ENCODE measurements around the gene RPS23.

RPS23 gene

DNA sequence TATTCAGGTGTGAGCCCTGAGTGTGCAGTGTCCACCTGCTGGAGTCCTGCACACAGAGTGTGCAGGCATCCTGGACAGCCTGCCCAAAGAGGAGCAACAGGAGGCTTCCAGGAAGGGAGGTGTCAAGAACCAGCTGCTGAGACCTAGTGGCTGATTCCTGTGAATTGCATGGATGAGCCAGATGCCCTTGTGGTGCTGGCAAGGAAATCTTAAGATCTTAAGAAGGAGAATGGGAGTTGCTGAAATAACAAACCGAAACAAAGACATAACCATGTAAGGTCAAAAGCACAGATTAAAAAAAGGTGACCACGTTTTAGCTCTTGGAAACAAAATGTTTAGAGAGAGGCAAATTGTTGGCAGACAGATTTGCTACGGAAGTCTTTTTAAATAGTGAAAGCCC, 29.3 kb upstream of the RPS23 start:
- no peak overlapping the region for H3K9ac ChIP-seq (ENCODE audit: low read length)
- H3K9me3 ChIP-seq (ENCODE audit: control insufficient read depth, low read length) = no peaks in the 10 kb centered on the region
- no peaks in the 10 kb centered on the region for H3K27me3 ChIP-seq (ENCODE audit: control insufficient read depth, insufficient read depth, low read length)
- no peaks in the 10 kb centered on the region for H3K36me3 ChIP-seq (ENCODE audit: control insufficient read depth, insufficient read depth, low read length)
- H3K4me1 ChIP-seq (ENCODE audit: control insufficient read depth, insufficient read depth, low read length) = peaks cover under 1% of the 10 kb centered on the region
- H3K4me3 ChIP-seq (ENCODE audit: low read length) = no peak overlapping the region

DNA sequence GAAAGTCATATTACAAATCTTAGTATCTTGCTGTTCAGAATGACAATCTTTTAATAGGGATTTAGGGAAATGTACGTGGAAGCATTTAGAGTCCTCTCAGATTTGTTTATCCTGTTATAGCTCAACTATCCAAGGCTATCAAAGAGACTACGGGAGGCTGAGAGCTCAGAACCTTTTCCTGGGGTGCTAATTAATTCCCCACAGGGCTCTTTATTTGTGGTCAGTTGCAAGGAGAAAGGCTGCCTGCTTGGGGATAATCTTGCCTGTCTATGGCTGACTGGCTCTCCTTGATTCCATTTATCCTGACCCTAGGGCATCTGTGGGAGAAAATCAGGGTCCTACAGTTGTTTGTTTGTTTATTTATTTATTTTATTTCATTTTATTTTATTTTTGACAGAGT, 28.0 kb upstream of the RPS23 start:
- Histone ChIP-seq H3K36me3 (ENCODE audit: control insufficient read depth, insufficient read depth, low read length) (no peaks in the 10 kb centered on the region), H3K4me1 (ENCODE audit: control insufficient read depth, insufficient read depth, low read length) (no peaks in the 10 kb centered on the region), H3K9ac (ENCODE audit: low read length) (no peak overlapping the region), H3K27me3 (ENCODE audit: control insufficient read depth, insufficient read depth, low read length) (no peaks in the 10 kb centered on the region), H3K4me3 (ENCODE audit: low read length) (no peak overlapping the region), H3K9me3 (ENCODE audit: control insufficient read depth, low read length) (no peaks in the 10 kb centered on the region)

DNA sequence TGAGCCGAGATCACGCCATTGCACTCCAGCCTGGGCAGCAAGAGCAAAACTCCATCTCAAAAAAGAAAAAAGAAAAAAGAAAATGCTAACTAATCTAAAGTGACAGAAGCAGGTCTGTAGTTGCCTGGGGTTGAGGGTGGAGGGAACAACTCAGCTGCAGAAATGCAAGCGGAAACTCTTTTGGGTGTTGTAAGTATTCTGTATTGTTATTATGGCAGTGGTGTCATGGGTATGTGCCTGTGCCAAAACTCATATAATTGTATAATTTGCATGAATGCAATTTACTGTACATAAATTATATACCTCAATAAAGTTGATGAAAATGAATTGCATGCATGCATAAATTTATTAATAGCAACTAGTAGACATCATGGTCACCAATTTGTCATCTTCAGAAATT, 23.0 kb upstream of the RPS23 start:
- Histone ChIP-seq H3K36me3 (ENCODE audit: control insufficient read depth, insufficient read depth, low read length) (no peaks in the 10 kb centered on the region), H3K9me3 (ENCODE audit: control insufficient read depth, low read length) (no peaks in the 10 kb centered on the region), H3K4me3 (ENCODE audit: low read length) (no peak overlapping the region), H3K4me1 (ENCODE audit: control insufficient read depth, insufficient read depth, low read length) (no peaks in the 10 kb centered on the region), H3K27me3 (ENCODE audit: control insufficient read depth, insufficient read depth, low read length) (no peaks in the 10 kb centered on the region), H3K9ac (ENCODE audit: low read length) (no peak overlapping the region)

DNA sequence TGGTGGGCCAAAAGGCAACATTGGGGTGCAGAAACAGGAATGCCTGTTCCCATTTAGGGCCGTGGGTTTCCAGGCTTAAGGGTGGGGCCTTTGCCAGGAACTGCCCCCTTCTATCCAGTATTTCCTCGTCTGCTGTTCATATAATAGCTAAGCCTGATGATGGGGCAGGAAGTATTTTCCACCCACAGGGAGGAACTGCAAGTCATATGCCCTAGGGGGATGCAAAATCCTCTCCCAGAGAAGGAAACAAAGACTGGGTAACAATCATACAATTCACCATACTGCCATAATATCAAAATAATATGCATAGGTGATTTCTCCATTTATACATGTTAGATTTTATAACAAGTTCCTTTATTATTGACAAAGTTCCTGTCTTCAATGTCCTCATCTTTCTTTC, 20.5 kb upstream of the RPS23 start:
- no peaks in the 10 kb centered on the region for H3K36me3 ChIP-seq (ENCODE audit: control insufficient read depth, insufficient read depth, low read length)
- no peaks in the 10 kb centered on the region for H3K27me3 ChIP-seq (ENCODE audit: control insufficient read depth, insufficient read depth, low read length)
- no peaks in the 10 kb centered on the region for H3K9me3 ChIP-seq (ENCODE audit: control insufficient read depth, low read length)
- H3K4me1 ChIP-seq (ENCODE audit: control insufficient read depth, insufficient read depth, low read length) = no peaks in the 10 kb centered on the region
- H3K9ac ChIP-seq (ENCODE audit: low read length) = no peak overlapping the region
- H3K4me3 ChIP-seq (ENCODE audit: low read length) = no peak overlapping the region

DNA sequence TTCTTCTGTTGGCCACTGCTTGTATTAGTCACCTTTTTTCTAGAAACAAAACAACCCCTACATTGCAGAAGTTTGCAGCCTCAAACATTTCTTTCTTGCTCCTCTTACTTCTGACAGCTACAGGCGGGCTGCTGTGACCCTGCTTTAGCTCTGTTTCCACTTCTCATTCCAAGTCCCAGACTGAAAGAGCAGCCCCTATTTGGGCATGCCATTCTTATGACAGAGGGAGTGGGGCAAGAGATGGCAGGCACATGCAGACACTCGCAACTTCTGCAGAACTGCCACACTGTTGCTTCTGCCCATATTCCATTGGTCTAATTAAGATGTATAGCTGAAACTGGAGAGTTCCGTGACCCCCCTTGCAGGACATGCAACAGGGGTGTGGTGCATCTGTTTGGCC, 19.6 kb upstream of the RPS23 start:
- H3K9ac ChIP-seq (ENCODE audit: low read length) = no peak overlapping the region

DNA sequence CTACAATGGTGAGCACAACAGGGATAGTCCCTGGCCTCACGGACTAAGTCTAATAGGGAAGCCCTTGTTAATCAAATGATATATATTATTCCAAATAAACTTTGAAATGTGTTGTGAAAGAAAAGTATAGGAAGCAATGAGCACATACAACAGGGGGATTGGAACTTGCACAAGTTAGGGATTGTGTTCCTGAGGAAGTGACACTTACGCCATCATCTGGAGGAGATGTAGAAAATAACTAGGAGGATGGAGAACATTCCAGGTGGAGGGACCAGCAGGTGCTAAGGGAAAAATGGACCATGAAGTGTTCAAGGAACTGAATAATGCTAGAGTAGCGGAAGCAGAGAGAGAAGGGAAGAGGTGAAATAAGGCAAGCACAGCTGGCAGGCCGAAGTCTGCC, 18.8 kb upstream of the RPS23 start:
- H3K9me3 ChIP-seq (ENCODE audit: control insufficient read depth, low read length) = no peaks in the 10 kb centered on the region
- no peaks in the 10 kb centered on the region for H3K27me3 ChIP-seq (ENCODE audit: control insufficient read depth, insufficient read depth, low read length)
- no peak overlapping the region for H3K9ac ChIP-seq (ENCODE audit: low read length)
- H3K36me3 ChIP-seq (ENCODE audit: control insufficient read depth, insufficient read depth, low read length) = no peaks in the 10 kb centered on the region
- no peak overlapping the region for H3K4me3 ChIP-seq (ENCODE audit: low read length)
- H3K4me1 ChIP-seq (ENCODE audit: control insufficient read depth, insufficient read depth, low read length) = no peaks in the 10 kb centered on the region

More for the DNA sequence above, 19.6 kb upstream of the RPS23 start:
- Histone ChIP-seq H3K36me3 (ENCODE audit: control insufficient read depth, insufficient read depth, low read length) (no peaks in the 10 kb centered on the region), H3K4me3 (ENCODE audit: low read length) (no peak overlapping the region), H3K27me3 (ENCODE audit: control insufficient read depth, insufficient read depth, low read length) (no peaks in the 10 kb centered on the region), H3K4me1 (ENCODE audit: control insufficient read depth, insufficient read depth, low read length) (no peaks in the 10 kb centered on the region), H3K9me3 (ENCODE audit: control insufficient read depth, low read length) (no peaks in the 10 kb centered on the region)

DNA sequence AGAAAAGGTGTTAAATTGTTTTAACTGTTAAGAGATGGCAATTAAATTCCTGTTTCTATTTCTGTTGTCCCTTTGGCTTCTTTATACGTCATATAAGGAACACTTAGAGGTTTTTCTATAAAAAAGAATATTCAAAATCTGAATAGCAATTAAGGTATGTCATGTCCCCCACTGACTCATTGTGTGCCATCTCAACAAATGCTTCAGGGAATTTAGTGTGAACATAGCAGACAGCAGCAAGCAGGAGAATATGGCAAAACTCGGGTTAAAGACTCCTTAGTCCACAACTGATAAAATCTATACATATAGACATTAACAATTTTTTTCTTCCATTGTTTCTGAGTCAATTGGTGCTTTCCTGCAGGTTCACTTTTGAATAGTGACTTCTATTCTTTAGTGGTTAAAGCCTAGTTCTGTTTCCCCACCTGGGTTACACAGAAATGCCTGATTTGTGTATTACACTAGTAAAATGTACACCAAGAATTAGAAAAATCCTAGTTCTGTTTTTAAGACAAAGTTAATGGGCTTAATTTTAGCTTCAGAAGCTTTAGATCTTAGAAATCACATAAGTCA, 17.9 kb upstream of the RPS23 start:
- Histone ChIP-seq H3K9ac (ENCODE audit: low read length) (no peak overlapping the region), H3K4me1 (ENCODE audit: control insufficient read depth, insufficient read depth, low read length) (no peaks in the 10 kb centered on the region), H3K4me3 (ENCODE audit: low read length) (no peak overlapping the region), H3K9me3 (ENCODE audit: control insufficient read depth, low read length) (no peaks in the 10 kb centered on the region), H3K27me3 (ENCODE audit: control insufficient read depth, insufficient read depth, low read length) (no peaks in the 10 kb centered on the region), H3K36me3 (ENCODE audit: control insufficient read depth, insufficient read depth, low read length) (no peaks in the 10 kb centered on the region)

DNA sequence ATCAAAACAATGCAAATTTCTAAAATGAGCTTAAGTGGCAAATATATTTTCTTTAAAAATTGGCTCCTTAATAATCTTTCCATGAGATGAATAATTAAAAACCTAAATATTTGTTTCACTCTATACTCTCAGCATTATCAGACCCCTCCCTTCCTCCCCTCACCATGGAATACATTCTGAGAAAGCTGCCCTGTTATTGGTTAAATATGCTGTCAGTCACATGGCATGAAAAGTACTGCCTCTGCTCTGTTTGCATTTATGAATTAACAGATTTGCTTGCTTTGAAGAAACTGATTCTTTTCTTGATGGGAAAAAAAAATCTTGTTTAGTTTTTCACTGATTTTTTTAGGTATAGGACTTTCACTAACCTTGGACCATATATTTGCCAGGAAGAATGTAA, 17.0 kb upstream of the RPS23 start:
- Histone ChIP-seq H3K27me3 (ENCODE audit: control insufficient read depth, insufficient read depth, low read length) (no peaks in the 10 kb centered on the region), H3K4me1 (ENCODE audit: control insufficient read depth, insufficient read depth, low read length) (no peaks in the 10 kb centered on the region), H3K9ac (ENCODE audit: low read length) (no peak overlapping the region), H3K36me3 (ENCODE audit: control insufficient read depth, insufficient read depth, low read length) (no peaks in the 10 kb centered on the region), H3K4me3 (ENCODE audit: low read length) (no peak overlapping the region), H3K9me3 (ENCODE audit: control insufficient read depth, low read length) (no peaks in the 10 kb centered on the region)

DNA sequence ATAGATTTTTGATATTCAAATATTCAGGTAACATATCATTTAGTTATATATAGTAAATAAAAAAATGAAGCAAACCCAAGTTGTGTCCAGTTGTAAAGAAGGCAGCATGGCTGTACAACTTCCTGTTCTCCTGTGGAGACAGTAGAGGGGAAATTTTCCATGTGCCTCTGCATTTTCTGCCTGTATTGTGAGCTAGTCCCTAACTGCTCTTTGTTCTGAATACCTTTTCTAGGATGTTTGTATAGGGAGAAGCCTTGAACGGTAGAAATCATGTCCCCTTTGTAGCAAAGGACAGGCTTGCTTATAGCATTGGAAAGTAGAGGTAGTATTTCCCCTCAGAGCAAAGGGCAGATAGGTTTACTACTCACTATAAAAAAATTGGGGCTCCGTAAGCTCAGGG, 13.3 kb upstream of the RPS23 start:
- Histone ChIP-seq H3K4me3 (ENCODE audit: low read length) (no peak overlapping the region), H3K36me3 (ENCODE audit: control insufficient read depth, insufficient read depth, low read length) (no peaks in the 10 kb centered on the region), H3K27me3 (ENCODE audit: control insufficient read depth, insufficient read depth, low read length) (no peaks in the 10 kb centered on the region), H3K4me1 (ENCODE audit: control insufficient read depth, insufficient read depth, low read length) (no peaks in the 10 kb centered on the region), H3K9ac (ENCODE audit: low read length) (no peak overlapping the region), H3K9me3 (ENCODE audit: control insufficient read depth, low read length) (no peaks in the 10 kb centered on the region)

DNA sequence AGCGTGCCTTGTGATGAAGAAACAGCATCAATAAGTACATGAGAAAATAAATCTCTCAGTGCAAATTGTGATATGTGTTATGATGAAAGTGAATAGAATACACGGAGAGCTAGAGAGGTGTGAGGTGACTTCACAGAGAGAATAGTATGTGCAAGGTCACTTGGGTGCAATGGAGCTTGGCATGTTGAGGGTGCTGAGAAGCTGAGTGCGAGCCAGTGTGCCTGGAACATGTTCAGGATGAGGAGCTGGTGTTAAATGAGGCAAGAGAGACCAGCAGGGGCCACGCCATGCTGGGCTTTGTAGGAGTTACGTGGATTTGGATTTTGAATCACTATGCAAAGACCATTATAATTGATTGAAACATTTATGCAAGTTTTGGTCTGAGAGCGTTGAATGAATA, 12.8 kb upstream of the RPS23 start:
- H3K27me3 ChIP-seq (ENCODE audit: control insufficient read depth, insufficient read depth, low read length) = no peaks in the 10 kb centered on the region
- no peaks in the 10 kb centered on the region for H3K4me1 ChIP-seq (ENCODE audit: control insufficient read depth, insufficient read depth, low read length)
- H3K9me3 ChIP-seq (ENCODE audit: control insufficient read depth, low read length) = no peaks in the 10 kb centered on the region
- H3K36me3 ChIP-seq (ENCODE audit: control insufficient read depth, insufficient read depth, low read length) = no peaks in the 10 kb centered on the region
- no peak overlapping the region for H3K4me3 ChIP-seq (ENCODE audit: low read length)
- H3K9ac ChIP-seq (ENCODE audit: low read length) = no peak overlapping the region

DNA sequence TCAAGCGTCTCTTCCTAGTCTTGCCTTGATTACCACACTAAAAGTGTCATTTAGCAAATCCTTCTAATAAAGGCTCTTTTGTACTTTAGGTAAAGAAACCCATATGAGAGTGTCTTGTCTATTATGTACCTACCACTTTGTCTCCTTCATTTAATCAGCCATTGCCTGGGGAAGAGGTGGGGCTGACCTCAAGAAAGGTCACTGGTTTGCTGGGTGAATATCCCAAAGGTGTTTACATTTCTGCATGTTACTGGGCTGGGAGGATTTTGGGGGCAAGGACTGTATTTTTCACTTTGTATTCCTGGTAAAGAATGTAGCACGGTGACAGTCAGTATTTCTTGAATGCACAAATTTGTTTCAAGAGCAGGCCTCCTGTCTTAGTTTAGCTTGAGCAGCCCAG, 11.9 kb upstream of the RPS23 start:
- Histone ChIP-seq H3K27me3 (ENCODE audit: control insufficient read depth, insufficient read depth, low read length) (no peaks in the 10 kb centered on the region), H3K9ac (ENCODE audit: low read length) (no peak overlapping the region), H3K36me3 (ENCODE audit: control insufficient read depth, insufficient read depth, low read length) (no peaks in the 10 kb centered on the region), H3K4me3 (ENCODE audit: low read length) (no peak overlapping the region), H3K4me1 (ENCODE audit: control insufficient read depth, insufficient read depth, low read length) (no peaks in the 10 kb centered on the region), H3K9me3 (ENCODE audit: control insufficient read depth, low read length) (no peaks in the 10 kb centered on the region)

DNA sequence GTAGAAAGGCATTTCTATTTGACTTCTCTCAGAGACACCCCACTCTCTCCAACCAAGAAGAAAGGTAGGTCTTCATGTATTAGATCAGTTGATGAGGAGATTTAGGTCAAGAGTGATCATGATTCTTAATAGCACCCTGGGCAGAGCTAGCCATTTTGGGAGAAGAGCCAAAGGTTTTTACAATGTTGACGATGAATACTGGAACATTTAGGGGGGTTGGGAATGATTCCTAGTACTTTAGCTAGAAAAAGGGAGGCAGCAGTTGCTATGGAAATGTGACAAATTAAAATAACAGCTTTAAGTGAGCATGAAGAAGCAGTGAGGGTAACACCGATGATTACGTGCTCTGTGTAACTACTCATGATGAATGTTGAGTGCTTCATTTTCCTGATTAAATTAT, 9.5 kb upstream of the RPS23 start:
- no peak overlapping the region for H3K9ac ChIP-seq (ENCODE audit: low read length)

DNA sequence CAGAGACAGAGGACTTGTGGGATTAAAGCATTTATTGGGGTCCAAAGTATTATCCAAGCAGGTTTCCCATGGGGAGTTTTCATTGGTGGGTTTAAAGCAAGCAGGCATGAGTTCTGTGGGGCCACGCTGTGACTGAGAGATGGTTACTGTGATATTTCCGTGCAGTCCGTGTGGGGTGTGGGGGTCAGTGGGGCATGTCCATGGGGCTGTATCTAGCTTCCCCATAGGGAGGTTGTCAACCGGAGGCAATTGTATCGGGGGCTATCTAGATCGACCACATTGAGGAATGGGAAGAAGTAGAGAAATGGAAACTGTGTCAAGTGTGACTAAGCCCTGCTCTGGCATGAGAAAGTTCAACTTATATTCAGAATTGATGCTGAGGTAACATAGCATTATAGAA, 7.1 kb upstream of the RPS23 start:
- Histone ChIP-seq H3K4me3 (ENCODE audit: low read length) (no peak overlapping the region), H3K9me3 (ENCODE audit: control insufficient read depth, low read length) (no peaks in the 10 kb centered on the region), H3K36me3 (ENCODE audit: control insufficient read depth, insufficient read depth, low read length) (no peaks in the 10 kb centered on the region), H3K4me1 (ENCODE audit: control insufficient read depth, insufficient read depth, low read length) (no peaks in the 10 kb centered on the region), H3K9ac (ENCODE audit: low read length) (no peak overlapping the region), H3K27me3 (ENCODE audit: control insufficient read depth, insufficient read depth, low read length) (no peaks in the 10 kb centered on the region)

More for the DNA sequence above, 9.5 kb upstream of the RPS23 start:
- Histone ChIP-seq H3K27me3 (ENCODE audit: control insufficient read depth, insufficient read depth, low read length) (no peaks in the 10 kb centered on the region), H3K4me1 (ENCODE audit: control insufficient read depth, insufficient read depth, low read length) (no peaks in the 10 kb centered on the region), H3K9me3 (ENCODE audit: control insufficient read depth, low read length) (no peaks in the 10 kb centered on the region), H3K36me3 (ENCODE audit: control insufficient read depth, insufficient read depth, low read length) (no peaks in the 10 kb centered on the region), H3K4me3 (ENCODE audit: low read length) (no peak overlapping the region)

Measured in mucosa of stomach (tissue), 1 donor.